ENCODE data around the gene TUBB3. TPM values are rescaled to one million over a fixed set of nuclear protein-coding genes. Genes with fewer than 3 reads are reported as not detected.

TUBB3 gene
- total RNA-seq, 1 donor from 2014 or later: 459 TPM

DNA sequence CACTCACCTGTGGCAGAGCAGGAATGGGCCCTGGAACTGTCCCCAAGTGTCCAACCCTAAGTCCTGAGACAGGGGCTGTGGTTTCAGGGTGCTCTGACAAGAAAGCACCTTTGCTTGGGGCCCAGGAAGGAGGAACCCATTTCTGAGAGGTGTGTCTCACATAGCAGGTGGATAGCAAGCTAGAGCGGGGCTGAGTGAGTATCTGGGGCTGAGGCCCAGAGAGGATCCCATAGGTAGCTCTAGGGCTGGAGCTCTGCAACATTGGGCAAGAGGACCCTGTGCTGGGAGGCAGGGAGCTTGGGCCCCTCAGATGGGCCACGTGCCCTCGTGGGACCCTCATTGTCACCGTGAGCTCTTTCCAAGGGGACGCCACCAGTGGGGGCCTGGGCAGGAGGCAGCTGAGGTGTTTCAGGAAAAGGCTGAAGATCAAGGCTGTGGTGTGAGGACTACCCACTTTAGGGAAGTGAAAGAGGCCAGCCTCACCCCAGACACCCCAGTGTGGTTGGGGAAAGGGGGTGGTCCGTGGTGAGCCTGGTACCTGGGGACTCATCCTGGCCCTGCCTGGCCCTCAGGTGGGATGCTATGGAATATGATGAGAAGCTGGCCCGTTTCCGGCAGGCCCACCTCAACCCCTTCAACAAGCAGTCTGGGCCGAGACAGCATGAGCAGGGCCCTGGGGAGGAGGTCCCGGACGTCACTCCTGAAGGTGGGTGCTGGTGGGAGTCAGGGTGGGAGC lies 30.7 kb downstream of the TUBB3 start:
- H3K27me3 Mint-ChIP-seq (ENCODE audit: low read depth, unreplicated experiment): no peaks in the 10 kb centered on the region
- Histone ChIP-seq H3K27ac (ENCODE audit: low read depth, low read length) (no peak overlapping the region), H3K79me2 (ENCODE audit: insufficient read depth, low read length) (peaks cover 35% of the 10 kb centered on the region), H3K27me3 (ENCODE audit: insufficient read depth, low read length) (no peaks in the 10 kb centered on the region), H2AFZ (ENCODE audit: low read depth, low read length) (no peak overlapping the region), H3K9me3 (ENCODE audit: insufficient read depth, low read depth, low read length) (no peaks in the 10 kb centered on the region), H3K36me3 (ENCODE audit: insufficient read depth, low read length) (peaks cover 9% of the 10 kb centered on the region), H3K4me2 (ENCODE audit: low read length) (no peak overlapping the region), H3K4me3 (ENCODE audit: insufficient read depth, low read depth, low read length) (no peak overlapping the region), H3K9ac (ENCODE audit: low read length) (no peak overlapping the region), H3K4me1 (ENCODE audit: insufficient read depth, low read length) (peaks cover 7% of the 10 kb centered on the region), H4K20me1 (ENCODE audit: insufficient read depth, low read length) (peaks cover 44% of the 10 kb centered on the region)
- no peaks in the 10 kb centered on the region for H3K9me3 Mint-ChIP-seq (ENCODE audit: unreplicated experiment)
- H3K4me3 Mint-ChIP-seq (ENCODE audit: unreplicated experiment): no peak overlapping the region
- no peak for TF ChIP-seq EZH2 (IDR thresholded peaks at IDR 0.05; ENCODE audit: insufficient read depth, low read length)
- TF ChIP-seq, protein P1, sequence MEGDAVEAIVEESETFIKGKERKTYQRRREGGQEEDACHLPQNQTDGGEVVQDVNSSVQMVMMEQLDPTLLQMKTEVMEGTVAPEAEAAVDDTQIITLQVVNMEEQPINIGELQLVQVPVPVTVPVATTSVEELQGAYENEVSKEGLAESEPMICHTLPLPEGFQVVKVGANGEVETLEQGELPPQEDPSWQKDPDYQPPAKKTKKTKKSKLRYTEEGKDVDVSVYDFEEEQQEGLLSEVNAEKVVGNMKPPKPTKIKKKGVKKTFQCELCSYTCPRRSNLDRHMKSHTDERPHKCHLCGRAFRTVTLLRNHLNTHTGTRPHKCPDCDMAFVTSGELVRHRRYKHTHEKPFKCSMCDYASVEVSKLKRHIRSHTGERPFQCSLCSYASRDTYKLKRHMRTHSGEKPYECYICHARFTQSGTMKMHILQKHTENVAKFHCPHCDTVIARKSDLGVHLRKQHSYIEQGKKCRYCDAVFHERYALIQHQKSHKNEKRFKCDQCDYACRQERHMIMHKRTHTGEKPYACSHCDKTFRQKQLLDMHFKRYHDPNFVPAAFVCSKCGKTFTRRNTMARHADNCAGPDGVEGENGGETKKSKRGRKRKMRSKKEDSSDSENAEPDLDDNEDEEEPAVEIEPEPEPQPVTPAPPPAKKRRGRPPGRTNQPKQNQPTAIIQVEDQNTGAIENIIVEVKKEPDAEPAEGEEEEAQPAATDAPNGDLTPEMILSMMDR (IDR thresholded peaks at IDR 0.05; ENCODE audit: insufficient read depth, low read depth, low read length): no peak
- no peak for FAIRE-seq
- no peak overlapping the region for H3K27ac Mint-ChIP-seq (ENCODE audit: unreplicated experiment)
- H3K4me1 Mint-ChIP-seq (ENCODE audit: low read depth, unreplicated experiment): peaks cover 4% of the 10 kb centered on the region
- H3K36me3 Mint-ChIP-seq (ENCODE audit: low read depth, unreplicated experiment): peaks cover 15% of the 10 kb centered on the region
- no peak for DNase-seq (ENCODE audit: low read depth)

DNA sequence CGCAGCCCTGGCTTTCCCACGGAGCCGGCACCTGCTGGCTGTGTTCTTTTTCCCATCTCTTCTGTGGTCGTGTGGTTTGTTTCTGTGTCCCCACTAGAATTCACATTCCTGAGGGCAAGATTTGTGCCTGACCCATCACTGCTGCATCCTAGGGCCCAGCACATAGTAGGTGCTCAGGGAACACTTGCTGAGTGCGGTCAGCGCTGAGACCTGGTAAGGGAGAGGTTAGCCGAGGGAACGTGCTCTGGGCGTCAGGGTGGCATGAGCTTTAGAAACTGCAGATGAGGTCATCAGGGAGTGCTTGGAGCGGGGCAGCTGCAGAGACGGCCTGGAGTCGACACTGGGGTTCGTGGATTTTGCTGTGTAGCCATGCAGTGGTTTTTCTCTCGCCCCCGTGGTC lies 31.3 kb downstream of the TUBB3 start:
- Histone ChIP-seq H3K4me2 (ENCODE audit: low read length) (no peak overlapping the region), H3K79me2 (ENCODE audit: insufficient read depth, low read length) (peaks cover 30% of the 10 kb centered on the region), H3K27me3 (ENCODE audit: insufficient read depth, low read length) (no peaks in the 10 kb centered on the region), H3K27ac (ENCODE audit: low read depth, low read length) (no peak overlapping the region), H3K36me3 (ENCODE audit: insufficient read depth, low read length) (peaks cover 14% of the 10 kb centered on the region), H4K20me1 (ENCODE audit: insufficient read depth, low read length) (peaks cover 43% of the 10 kb centered on the region), H2AFZ (ENCODE audit: low read depth, low read length) (no peak overlapping the region), H3K4me3 (ENCODE audit: insufficient read depth, low read depth, low read length) (no peak overlapping the region), H3K9ac (ENCODE audit: low read length) (no peak overlapping the region), H3K4me1 (ENCODE audit: insufficient read depth, low read length) (peaks cover 4% of the 10 kb centered on the region), H3K9me3 (ENCODE audit: insufficient read depth, low read depth, low read length) (no peaks in the 10 kb centered on the region)
- no peak for DNase-seq (ENCODE audit: low read depth)
- Mint-ChIP-seq H3K4me1 (ENCODE audit: low read depth, unreplicated experiment) (peaks cover 4% of the 10 kb centered on the region), H3K9me3 (ENCODE audit: unreplicated experiment) (no peaks in the 10 kb centered on the region), H3K27me3 (ENCODE audit: low read depth, unreplicated experiment) (no peaks in the 10 kb centered on the region), H3K27ac (ENCODE audit: unreplicated experiment) (no peak overlapping the region), H3K36me3 (ENCODE audit: low read depth, unreplicated experiment) (peaks cover 20% of the 10 kb centered on the region), H3K4me3 (ENCODE audit: unreplicated experiment) (no peak overlapping the region)
- TF ChIP-seq, protein P1 (IDR thresholded peaks at IDR 0.05; ENCODE audit: insufficient read depth, low read depth, low read length): no peak
- no peak for TF ChIP-seq EZH2 (IDR thresholded peaks at IDR 0.05; ENCODE audit: insufficient read depth, low read length)
- FAIRE-seq: no peak

DNA sequence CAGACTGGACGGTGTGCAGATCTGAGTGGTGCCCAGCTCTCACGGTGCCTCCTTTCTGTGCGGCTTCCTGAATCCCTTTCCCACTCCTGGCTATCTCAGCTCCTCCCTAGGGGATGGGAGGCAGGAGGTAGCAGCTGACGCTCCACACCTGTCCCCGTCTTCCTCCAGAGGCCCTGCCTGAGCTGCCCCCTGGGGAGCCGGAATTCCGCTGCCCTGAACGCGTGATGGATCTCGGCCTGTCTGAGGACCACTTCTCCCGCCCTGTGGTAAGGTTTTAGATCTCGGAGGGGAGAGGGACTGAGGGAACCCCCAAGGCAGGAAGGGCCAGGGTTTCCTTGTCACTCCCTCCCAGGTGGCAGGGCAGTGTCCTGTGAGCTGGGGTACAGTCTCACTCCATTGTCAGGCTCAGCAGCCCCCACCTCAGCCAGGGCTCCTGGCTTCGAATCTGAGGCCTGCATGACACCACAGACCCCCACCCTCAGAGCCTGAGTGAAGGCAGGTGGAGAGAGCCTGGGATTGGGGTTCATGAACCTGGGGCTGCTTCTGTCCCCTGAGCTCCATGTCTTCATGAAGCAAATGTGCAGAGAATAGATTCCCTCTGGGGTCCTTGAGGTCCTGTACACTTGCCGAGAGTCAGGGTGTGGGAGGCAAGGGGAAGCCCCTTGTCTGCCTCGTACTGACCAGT lies 32.0 kb downstream of the TUBB3 start:
- Mint-ChIP-seq H3K36me3 (ENCODE audit: low read depth, unreplicated experiment) (peaks cover 25% of the 10 kb centered on the region), H3K27ac (ENCODE audit: unreplicated experiment) (no peak overlapping the region), H3K4me3 (ENCODE audit: unreplicated experiment) (no peak overlapping the region), H3K27me3 (ENCODE audit: low read depth, unreplicated experiment) (no peaks in the 10 kb centered on the region), H3K4me1 (ENCODE audit: low read depth, unreplicated experiment) (peaks cover 4% of the 10 kb centered on the region), H3K9me3 (ENCODE audit: unreplicated experiment) (no peaks in the 10 kb centered on the region)
- Histone ChIP-seq H3K9me3 (ENCODE audit: insufficient read depth, low read depth, low read length) (no peaks in the 10 kb centered on the region), H3K27ac (ENCODE audit: low read depth, low read length) (no peak overlapping the region), H4K20me1 (ENCODE audit: insufficient read depth, low read length) (peaks cover 36% of the 10 kb centered on the region), H3K79me2 (ENCODE audit: insufficient read depth, low read length) (peaks cover 25% of the 10 kb centered on the region), H3K27me3 (ENCODE audit: insufficient read depth, low read length) (no peaks in the 10 kb centered on the region), H2AFZ (ENCODE audit: low read depth, low read length) (no peak overlapping the region), H3K4me2 (ENCODE audit: low read length) (no peak overlapping the region), H3K9ac (ENCODE audit: low read length) (no peak overlapping the region), H3K4me1 (ENCODE audit: insufficient read depth, low read length) (no peaks in the 10 kb centered on the region), H3K4me3 (ENCODE audit: insufficient read depth, low read depth, low read length) (no peak overlapping the region), H3K36me3 (ENCODE audit: insufficient read depth, low read length) (peaks cover 14% of the 10 kb centered on the region)
- DNase-seq (ENCODE audit: low read depth) (no peak), FAIRE-seq (no peak)
- TF ChIP-seq EZH2 (IDR thresholded peaks at IDR 0.05; ENCODE audit: insufficient read depth, low read length): no peak
- TF ChIP-seq, protein P1 (IDR thresholded peaks at IDR 0.05; ENCODE audit: insufficient read depth, low read depth, low read length): no peak
